ENCODE measurements around the gene MKI67.

The MKI67 gene

DNA sequence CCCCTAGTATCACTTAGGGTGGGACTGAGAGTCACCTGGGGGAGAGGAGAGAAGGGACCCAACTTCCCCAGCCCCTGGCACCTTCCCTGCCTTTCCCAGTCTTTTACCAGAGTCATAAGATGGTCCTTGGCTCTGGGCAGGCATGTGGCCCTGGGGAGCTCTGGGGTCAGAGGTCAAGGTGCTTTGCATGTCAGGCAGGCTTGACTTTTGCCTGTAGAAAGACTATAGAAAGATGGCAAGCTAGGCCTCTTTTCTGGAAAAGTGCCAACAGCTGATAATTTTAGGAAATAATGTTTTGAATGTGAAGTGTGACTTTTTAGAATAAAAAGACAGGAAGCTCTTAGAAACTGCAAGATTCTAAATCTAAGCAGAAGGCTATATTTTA is 67.5 kb downstream of the MKI67 start:
- no peak overlapping the region for H3K4me3 ChIP-seq (ENCODE audit: low read depth, low read length)
- TF ChIP-seq, protein P1, sequence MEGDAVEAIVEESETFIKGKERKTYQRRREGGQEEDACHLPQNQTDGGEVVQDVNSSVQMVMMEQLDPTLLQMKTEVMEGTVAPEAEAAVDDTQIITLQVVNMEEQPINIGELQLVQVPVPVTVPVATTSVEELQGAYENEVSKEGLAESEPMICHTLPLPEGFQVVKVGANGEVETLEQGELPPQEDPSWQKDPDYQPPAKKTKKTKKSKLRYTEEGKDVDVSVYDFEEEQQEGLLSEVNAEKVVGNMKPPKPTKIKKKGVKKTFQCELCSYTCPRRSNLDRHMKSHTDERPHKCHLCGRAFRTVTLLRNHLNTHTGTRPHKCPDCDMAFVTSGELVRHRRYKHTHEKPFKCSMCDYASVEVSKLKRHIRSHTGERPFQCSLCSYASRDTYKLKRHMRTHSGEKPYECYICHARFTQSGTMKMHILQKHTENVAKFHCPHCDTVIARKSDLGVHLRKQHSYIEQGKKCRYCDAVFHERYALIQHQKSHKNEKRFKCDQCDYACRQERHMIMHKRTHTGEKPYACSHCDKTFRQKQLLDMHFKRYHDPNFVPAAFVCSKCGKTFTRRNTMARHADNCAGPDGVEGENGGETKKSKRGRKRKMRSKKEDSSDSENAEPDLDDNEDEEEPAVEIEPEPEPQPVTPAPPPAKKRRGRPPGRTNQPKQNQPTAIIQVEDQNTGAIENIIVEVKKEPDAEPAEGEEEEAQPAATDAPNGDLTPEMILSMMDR (IDR thresholded peaks at IDR 0.05; ENCODE audit: low read depth, low read length), result no peak

DNA sequence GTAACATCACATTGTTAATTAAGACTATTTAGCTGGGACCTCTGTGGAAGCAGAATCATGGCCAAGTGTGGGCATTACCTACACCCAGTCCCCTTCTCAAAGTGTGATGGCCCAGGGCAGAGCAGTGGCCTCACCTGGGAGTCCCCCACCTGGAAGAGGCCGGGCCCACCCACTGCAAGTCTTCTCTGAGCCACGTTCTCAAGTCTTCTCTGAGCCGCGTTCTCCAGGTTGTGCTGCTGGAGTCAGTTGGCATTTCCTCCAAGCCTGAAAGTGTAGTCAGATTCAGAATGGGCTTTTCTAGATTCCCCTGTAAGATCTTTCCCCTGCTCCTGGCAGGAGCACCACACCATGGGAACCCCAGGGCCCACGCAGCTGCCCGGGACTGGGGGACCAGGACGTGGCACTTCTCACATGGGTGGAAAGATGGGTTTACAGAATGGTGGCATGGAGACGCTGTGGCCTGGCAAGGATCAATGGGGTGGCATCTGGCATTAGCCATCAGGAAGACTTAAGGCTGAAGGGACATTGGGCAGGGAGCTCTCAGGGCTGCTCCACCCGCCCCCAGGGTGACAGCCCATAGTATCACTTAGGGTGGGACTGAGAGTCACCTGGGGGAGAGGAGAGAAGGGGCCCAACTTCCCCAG is 68.0 kb downstream of the MKI67 start:
- no peak overlapping the region for H3K4me3 ChIP-seq (ENCODE audit: low read depth, low read length)
- TF ChIP-seq, protein P1 (IDR thresholded peaks at IDR 0.05; ENCODE audit: low read depth, low read length), result no peak

DNA sequence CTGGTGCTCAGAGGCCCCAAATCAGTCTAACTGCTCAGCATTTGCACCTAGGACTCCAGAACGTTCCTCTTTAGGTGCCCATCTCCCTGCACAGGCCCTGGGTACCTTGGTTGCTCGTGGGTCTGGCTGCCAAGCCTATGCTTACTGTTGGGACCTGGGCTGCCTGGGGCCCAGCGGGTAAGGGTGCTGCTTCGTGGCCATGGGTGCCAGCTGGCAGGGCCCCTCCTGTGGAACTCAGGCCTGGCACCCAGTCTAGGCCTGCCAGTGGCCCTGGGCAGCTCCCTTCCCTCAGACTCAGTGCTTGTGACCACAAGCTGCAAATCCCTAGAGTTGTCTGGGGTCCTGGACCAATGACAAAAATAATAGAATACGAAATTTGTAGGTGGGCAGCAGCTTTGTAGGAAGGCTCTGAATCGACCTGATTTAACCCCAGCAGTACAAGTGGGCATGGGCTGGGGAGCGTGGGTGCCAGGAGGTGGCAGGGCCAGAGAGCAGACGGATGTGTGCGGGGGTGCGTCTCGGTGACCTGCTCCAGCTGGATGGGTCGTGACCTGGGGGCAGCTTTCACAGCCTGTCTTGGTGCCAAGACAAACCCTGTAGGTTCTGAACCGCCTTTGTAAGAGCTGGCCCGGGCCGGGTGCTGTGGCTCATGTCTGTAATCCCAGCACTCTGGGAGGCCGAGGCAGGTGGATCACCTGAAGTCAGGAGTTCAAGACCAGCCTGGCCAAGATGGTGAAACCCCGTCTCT is 69.7 kb downstream of the MKI67 start:
- TF ChIP-seq, protein P1 (IDR thresholded peaks at IDR 0.05; ENCODE audit: low read depth, low read length), result no peak
- H3K4me3 ChIP-seq (ENCODE audit: low read depth, low read length), result no peak overlapping the region

DNA sequence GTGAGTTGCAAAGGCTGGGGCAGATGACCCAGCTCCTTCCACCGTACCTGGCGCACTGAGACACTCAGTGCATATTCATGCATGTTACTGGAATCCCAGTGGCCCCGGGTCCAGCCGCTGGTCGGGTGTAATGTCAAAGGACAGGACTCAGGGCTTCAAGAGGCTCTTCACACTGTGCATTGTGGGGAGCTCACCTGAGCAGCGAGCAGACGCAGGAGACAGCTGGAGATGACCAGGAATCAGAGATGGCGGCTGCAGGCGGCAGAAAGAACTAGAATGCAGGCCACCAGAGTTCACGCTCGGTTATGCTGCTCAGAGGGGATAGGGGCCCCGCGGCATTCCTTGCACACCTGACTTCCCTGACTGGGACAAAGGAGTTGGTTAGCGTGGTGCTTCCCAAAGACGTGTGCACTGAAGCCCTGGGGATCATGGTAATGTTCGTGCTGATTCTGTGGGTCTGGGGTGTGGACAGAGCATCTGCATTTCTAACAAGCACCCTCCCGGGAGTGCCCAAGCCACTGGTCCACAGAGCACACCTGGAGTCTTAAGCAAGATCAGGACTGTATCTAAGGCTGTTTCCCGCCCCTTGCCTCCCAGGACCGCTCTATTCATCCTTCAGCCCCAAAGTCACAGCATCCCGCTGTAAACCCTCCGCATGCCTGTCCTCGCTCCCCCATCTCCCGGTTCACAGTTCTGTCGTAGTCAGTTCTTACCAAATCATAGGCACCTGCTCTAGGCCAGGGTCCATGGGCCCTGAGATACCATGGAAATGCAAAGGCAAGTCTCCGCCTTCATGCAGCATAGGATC is 71.0 kb downstream of the MKI67 start:
- H3K4me3 ChIP-seq (ENCODE audit: low read depth, low read length), result no peak overlapping the region
- TF ChIP-seq, protein P1 (IDR thresholded peaks at IDR 0.05; ENCODE audit: low read depth, low read length), result no peak

DNA sequence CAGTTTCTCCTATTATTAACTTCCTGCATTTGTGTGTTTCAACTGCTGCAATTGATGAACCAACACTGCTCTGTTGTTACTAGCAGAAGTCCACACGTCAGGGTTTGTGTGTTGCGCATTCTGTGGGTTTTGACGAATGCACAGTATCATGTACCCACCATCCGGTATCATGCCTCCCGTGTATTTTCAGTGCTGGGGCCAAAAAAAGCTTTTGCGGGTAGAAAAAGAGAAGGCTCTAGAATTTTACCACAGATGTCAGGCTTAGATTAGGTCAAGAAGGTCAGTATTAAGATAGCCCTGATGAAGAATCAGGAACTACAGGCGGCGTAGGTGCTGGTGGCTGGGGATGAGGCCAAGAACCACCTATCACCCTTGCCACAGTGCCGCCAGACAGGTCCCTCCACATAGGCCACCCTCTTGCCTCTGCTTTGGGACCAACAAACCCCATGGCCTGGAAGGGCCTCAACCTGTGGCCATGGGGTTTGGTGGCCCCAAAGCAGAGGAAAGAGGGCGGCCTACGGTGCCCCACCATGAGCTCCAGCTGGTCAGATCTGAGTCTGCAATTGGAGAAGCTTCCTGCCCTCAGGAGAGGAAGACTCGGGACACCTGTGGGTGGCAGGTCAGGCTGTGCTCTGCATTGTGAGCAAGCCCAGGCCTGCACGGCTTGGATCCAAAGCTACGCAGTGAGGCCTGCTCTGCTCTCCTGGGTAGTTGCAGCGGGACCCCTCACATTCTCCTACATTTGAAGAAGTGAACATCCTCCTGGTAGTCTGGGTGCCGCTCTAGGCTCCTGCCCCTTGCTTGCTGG is 71.9 kb downstream of the MKI67 start:
- no peak overlapping the region for H3K4me3 ChIP-seq (ENCODE audit: low read depth, low read length)
- TF ChIP-seq, protein P1 (IDR thresholded peaks at IDR 0.05; ENCODE audit: low read depth, low read length), result no peak

DNA sequence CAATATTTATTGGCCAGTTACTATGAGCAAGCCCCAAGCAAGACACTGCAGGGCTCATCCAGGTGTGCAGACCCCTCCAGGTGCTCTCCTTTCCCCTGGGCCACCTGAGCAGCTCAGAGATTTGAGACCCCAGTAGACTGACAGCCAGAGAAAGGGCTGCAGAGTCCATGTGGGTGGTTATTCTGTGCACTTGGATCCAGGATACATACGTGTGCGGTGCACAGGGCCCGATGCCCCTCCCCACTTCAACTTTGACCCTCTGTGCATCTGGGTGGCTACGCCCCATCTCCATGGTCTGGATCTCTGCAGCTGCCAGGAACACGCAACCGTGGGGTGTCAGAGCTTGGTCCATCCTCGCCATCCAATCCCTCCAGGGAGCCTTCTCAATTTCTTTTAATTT is 72.9 kb downstream of the MKI67 start:
- no peak overlapping the region for H3K4me3 ChIP-seq (ENCODE audit: low read depth, low read length)
- TF ChIP-seq, protein P1 (IDR thresholded peaks at IDR 0.05; ENCODE audit: low read depth, low read length), result no peak

All from WI38 (cell line).